HepG2 (cell line): Measurements from ENCODE around the gene ATP11A. TPM values are rescaled to one million over a fixed set of nuclear protein-coding genes. Genes with fewer than 3 reads are reported as not detected.
A peak's percentile ranks its signal among the peaks of the same experiment; 100 is the strongest.
"Not testable (repeated sequence)": the region's sequence is repeated elsewhere in the genome, so short reads cannot be mapped to it uniquely, and the experiment has no call there.

ENCODE experiments used
- ATAC-seq: fragments of 200-7000 bp; cut with Tn5 transposase; 3 replicates; pipeline ENCODE4 v1.9.1; 2020; ENCODE audit warnings: mild to moderate bottlenecking, moderate library complexity
- BruUV-seq: library from RNA; stranded (reverse); fragments of 400-500 nt; replicated peaks from 2 replicates; lab custom pipeline; 2021; lab: Mats Ljungman, UMichigan
- CTCF ChIA-PET: fragments of 300-600 bp; formaldehyde crosslinking; extraction: SDS; loops from one replicate; lab custom pipeline; 2021; ENCODE audit warnings: low total read pairs, inconsistent platforms, low intra/inter-chr PET ratio; lab: Yijun Ruan, JAX
- POLR2A ChIA-PET: fragments of 350-600 bp; sonication (Branson Sonifier 250); formaldehyde crosslinking; loops from one replicate; lab custom pipeline; 2020; ENCODE audit warnings: antibody characterized with exemption, inconsistent platforms; lab: Yijun Ruan, JAX
- DNase-seq: peaks from one replicate; pipeline ENCODE4 v3.0.0-alpha.2; 2015; ENCODE audit warnings: low spot score
- FAIRE-seq: peaks from 3 replicates; lab custom pipeline; 2011; peaks lifted over from hg19 to GRCh38; lab: Jason Lieb, UNC
- H2AFZ ChIP-seq: one replicate; pipeline ENCODE4 v1.6.1; 2011; ENCODE audit warnings: low read length, inconsistent platforms
- H3K27ac ChIP-seq: fragments of 300-600 bp; 3 replicates; pipeline ENCODE4 v1.8.0; 2011; ENCODE audit warnings: mixed run types, mild to moderate bottlenecking, mixed read lengths, low read length, inconsistent platforms; ENCODE audit not compliant: insufficient read depth; ENCODE audit errors: extremely low read length
- H3K27me3 ChIP-seq, 2 experiments: fragments of 200-600 bp in 1 of 2; 2 replicates in 1 of 2; 3 replicates in 1 of 2; pipeline versions ENCODE4 v1.6.0 to v1.8.0; 2011; ENCODE audit warnings: low read length in 2 of 2, mild to moderate bottlenecking in 2 of 2, moderate library complexity in 2 of 2, inconsistent platforms in 1 of 2; ENCODE audit not compliant: insufficient read depth in 2 of 2, control insufficient read depth in 1 of 2
- H3K36me3 ChIP-seq, 2 experiments: fragments of 200-600 bp in 1 of 2; replicated peaks in 1 of 2; 2 replicates in 1 of 2; 3 replicates in 1 of 2; pipeline versions ENCODE4 v1.5.1 to v1.8.0; 2011; ENCODE audit warnings: low read length in 2 of 2, inconsistent platforms in 1 of 2; ENCODE audit not compliant: insufficient read depth in 2 of 2, control insufficient read depth in 1 of 2
- H3K4me1 ChIP-seq: 2 replicates; pipeline ENCODE4 v1.5.1; 2012; ENCODE audit warnings: low read length, inconsistent platforms; ENCODE audit not compliant: insufficient read depth
- H3K4me2 ChIP-seq: 2 replicates; pipeline ENCODE4 v1.6.0; 2011; ENCODE audit warnings: low read depth, low read length, inconsistent platforms
- H3K4me3 ChIP-seq, 3 experiments: fragments of 200-600 bp in 1 of 3; sonication (generic), shearing (Covaris generic) in 1 of 3; replicated peaks in 1 of 3; 2 replicates each; pipeline ENCODE4 v1.5.1; 2011 to 2016; ENCODE audit warnings: low read length in 3 of 3, inconsistent platforms in 2 of 3, low read depth in 2 of 3, mild to moderate bottlenecking in 2 of 3, control low read depth in 1 of 3, mixed read lengths in 1 of 3; ENCODE audit not compliant: insufficient read depth in 1 of 3
- H3K79me2 ChIP-seq: one replicate; pipeline ENCODE4 v1.6.1; 2011; ENCODE audit warnings: low read length, inconsistent platforms; ENCODE audit not compliant: insufficient read depth
- H3K9ac ChIP-seq: 2 replicates; pipeline ENCODE4 v1.6.0; 2011; ENCODE audit warnings: mild to moderate bottlenecking, low read depth, low read length, inconsistent platforms; ENCODE audit not compliant: insufficient read depth
- H3K9me3 ChIP-seq: 2 replicates; pipeline ENCODE4 v1.5.1; 2012; ENCODE audit warnings: mild to moderate bottlenecking, low read length
- H4K20me1 ChIP-seq: 2 replicates; pipeline ENCODE4 v1.6.0; 2011; ENCODE audit warnings: inconsistent platforms, mild to moderate bottlenecking, low read length, moderate library complexity; ENCODE audit not compliant: insufficient read depth
- AGO2 ChIP-seq: fragments of 200-400 bp; formaldehyde crosslinking; optimal IDR thresholded peaks from 2 replicates; pipeline ENCODE3; 2017; ENCODE audit warnings: mild to moderate bottlenecking, low read depth, low read length, moderate library complexity
- HHEX ChIP-seq: IDR thresholded peaks from 2 replicates; pipeline ENCODE4 v1.6.1; 2016; ENCODE audit warnings: control low read depth
- SIN3A ChIP-seq: IDR thresholded peaks from 2 replicates; pipeline ENCODE4 v1.6.1; 2011; ENCODE audit warnings: low read depth, mild to moderate bottlenecking, control low read depth, low read length, borderline replicate concordance
- ZFX ChIP-seq: sonication (generic); formaldehyde crosslinking; IDR thresholded peaks from 2 replicates; pipeline ENCODE4 v1.4.0; 2020; ENCODE audit warnings: mild to moderate bottlenecking, low read depth, missing genetic modification reagents, moderate library complexity
- ZNF781 ChIP-seq: sonication (generic); formaldehyde crosslinking; IDR thresholded peaks from 2 replicates; pipeline ENCODE4 v1.5.1; 2020; ENCODE audit warnings: borderline replicate concordance, mild to moderate bottlenecking, missing genetic modification reagents; ENCODE audit errors: not compliant biosample characterization
- WGBS: methylation state at CpG from one replicate; pipeline ENCODE4 v1.1.6; 2017; ENCODE audit warnings: low lambda C conversion rate; 5-methylcytosine and 5-hydroxymethylcytosine counted together
- in situ Hi-C: cut with HindIII; loops from 2 replicates; pipeline ENCODE4 v1.10.0; 2017; ENCODE audit warnings: low pct_unique_long_range_greater_than_20kb; ENCODE audit not compliant: extremely low pct_ligation_motif_present
- intact Hi-C: fragments of 100-400 bp; cut with micrococcal nuclease; formaldehyde crosslinking; loops from one replicate; pipeline ENCODE4 v1.10.0; 2022; ENCODE audit not compliant: unreplicated experiment
- polyA plus RNA-seq, 8 experiments: library from polyadenylated mRNA; depleted of rRNA in 3 of 8; stranded (reverse) in 7 of 8; unstranded in 1 of 8; fragments of >200 nt; fragmentation: Illumina TruSeq in 4 of 8; extraction: Trizol in 4 of 8; gene quantifications; 2 replicates each; pipeline versions ENCODE4 v1.2.1 to v1.2.3, GENCODE V29; 2011 to 2016; ENCODE audit warnings: low read depth in 4 of 8, missing spikeins in 1 of 8, mixed read lengths in 1 of 8; ENCODE audit not compliant: insufficient read depth in 1 of 8
- total RNA-seq, 5 experiments: library from RNA; depleted of rRNA; stranded (reverse); fragments of >200 nt; fragmentation: Illumina TruSeq; extraction: Trizol; gene quantifications; 2 replicates each; pipeline ENCODE4 v1.2.3, GENCODE V29; 2016; ENCODE audit warnings: low read depth in 1 of 5

The ATP11A gene
- total and polyA plus RNA-seq, 2 of the 13 experiments (the other 11 are each of a cell fraction or from before 2014, with no cell fraction given), result 18.4 to 20.1 TPM

- DNase-seq, result no peak
- H3K36me3 ChIP-seq, result peaks cover 38 to 71% of the 10 kb centered on the region in 2 experiments; a peak in 4 of 5 replicates
- 0 out of 2 replicates have a peak, but pooled peaks cover 4% of the 10 kb centered on the region for H4K20me1 ChIP-seq
- no peaks in the 10 kb centered on the region for H3K4me1 ChIP-seq
- H3K4me3 ChIP-seq, result no peak overlapping the region
- WGBS, result 98% methylated on average over 26 of the region's 34 CpGs
- ChIA-PET POLR2A (no interaction called here), CTCF (no interaction called here)
- H3K4me2 ChIP-seq, result no peak overlapping the region
- H3K79me2 ChIP-seq, result no peaks in the 10 kb centered on the region
- no peak overlapping the region for H2AFZ ChIP-seq
- H3K9ac ChIP-seq, result no peak overlapping the region
- in situ Hi-C loops (no loop called here), intact Hi-C loops (no loop called here)
- TF ChIP-seq ZFX (CRISPR knock-in tag), result no peak
- TF ChIP-seq HHEX (CRISPR knock-in tag), result no peak
- no peak for TF ChIP-seq SIN3A
- TF ChIP-seq ZNF781, result no peak
- peak; percentile 72 for TF ChIP-seq AGO2
- BruUV-seq, result no TSS peak
- no peak for FAIRE-seq
- no peaks in the 10 kb centered on the region for H3K9me3 ChIP-seq
- H3K27ac ChIP-seq, result no peak overlapping the region
- no peak for ATAC-seq
- no peaks in the 10 kb centered on the region for H3K27me3 ChIP-seq
Measured at GRCh38 chr13:112840472-112841302, 150.8 kb downstream of the ATP11A start.

GRCh38 chr13:112841303-112842015 is 151.6 kb downstream of the ATP11A start:
- 97% methylated on average over 23 of the region's 31 CpGs for WGBS
- in situ Hi-C loops, ATAC-seq: not testable (repeated sequence)

More at GRCh38 chr13:112841303-112842015, 151.6 kb downstream of the ATP11A start:
- H3K79me2 ChIP-seq, H3K4me2 ChIP-seq, CTCF ChIA-PET, H3K27me3 ChIP-seq, POLR2A ChIA-PET, H4K20me1 ChIP-seq, H3K9ac ChIP-seq, H3K27ac ChIP-seq, intact Hi-C loops, H3K4me3 ChIP-seq, BruUV-seq, DNase-seq, FAIRE-seq, H3K9me3 ChIP-seq, H2AFZ ChIP-seq, H3K4me1 ChIP-seq: not testable (repeated sequence)
- H3K36me3 ChIP-seq, result peaks cover 37 to 71% of the 10 kb centered on the region in 2 experiments; a peak in 4 of 5 replicates
